Bronchial epithelial cell (primary cell): ENCODE data around the gene RUNX2. TPM values are rescaled to one million over a fixed set of nuclear protein-coding genes. Genes with fewer than 3 reads are reported as not detected.

Source experiments
- DNase-seq: peaks from one replicate; pipeline ENCODE4 v3.0.0-alpha.2; 2010; ENCODE audit warnings: low read depth
- FAIRE-seq: peaks from 2 replicates; lab custom pipeline; 2011; peaks lifted over from hg19 to GRCh38; lab: Jason Lieb, UNC
- H3K27me3 ChIP-seq: 2 replicates; pipeline ENCODE4 v1.5.1; 2011; ENCODE audit warnings: low read length; ENCODE audit not compliant: control insufficient read depth, insufficient read depth
- H3K36me3 ChIP-seq: 2 replicates; pipeline ENCODE4 v1.5.1; 2011; ENCODE audit warnings: low read length; ENCODE audit not compliant: control insufficient read depth, insufficient read depth
- H3K4me3 ChIP-seq: 2 replicates; pipeline ENCODE4 v1.5.1; 2011; ENCODE audit warnings: mild to moderate bottlenecking, low read depth, low read length, control low read depth
- CTCF ChIP-seq: IDR thresholded peaks from 2 replicates; pipeline ENCODE4 v1.5.1; 2011; ENCODE audit warnings: mild to moderate bottlenecking, moderate library complexity, low read length, control low read depth, inconsistent platforms; ENCODE audit not compliant: insufficient read depth, severe bottlenecking
- total RNA-seq: library from RNA; depleted of rRNA; stranded (reverse); fragments of >200 nt; gene quantifications from 2 replicates; pipeline ENCODE4 v1.2.1, GENCODE V29; 2014

The RUNX2 gene
- total RNA-seq, 1 donor from 2014 or later = 0.79 TPM

DNA sequence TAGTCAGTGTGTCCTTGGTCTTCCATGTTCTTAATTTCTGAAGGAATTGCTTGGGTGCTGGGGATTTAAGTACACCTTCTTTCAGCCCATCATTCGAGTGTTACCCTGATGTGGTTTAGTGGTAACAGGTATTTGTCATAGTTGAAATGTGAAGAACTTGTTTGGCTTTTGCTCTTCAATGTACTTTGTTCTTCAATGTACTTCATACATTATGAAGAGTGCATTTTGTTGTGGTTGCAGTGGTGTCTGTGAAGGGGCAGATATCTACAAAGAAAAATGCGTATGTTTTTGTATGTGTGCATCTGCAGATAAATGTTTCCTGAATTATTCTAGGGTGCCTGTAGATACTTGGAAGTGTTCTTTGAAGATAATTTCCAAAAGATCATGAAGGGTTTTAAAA lies 160.8 kb downstream of the RUNX2 start:
- no peak for DNase-seq
- no peak for FAIRE-seq
- Histone ChIP-seq H3K27me3 (no peaks in the 10 kb centered on the region), H3K36me3 (no peaks in the 10 kb centered on the region), H3K4me3 (no peak overlapping the region)
- TF ChIP-seq CTCF = no peak

DNA sequence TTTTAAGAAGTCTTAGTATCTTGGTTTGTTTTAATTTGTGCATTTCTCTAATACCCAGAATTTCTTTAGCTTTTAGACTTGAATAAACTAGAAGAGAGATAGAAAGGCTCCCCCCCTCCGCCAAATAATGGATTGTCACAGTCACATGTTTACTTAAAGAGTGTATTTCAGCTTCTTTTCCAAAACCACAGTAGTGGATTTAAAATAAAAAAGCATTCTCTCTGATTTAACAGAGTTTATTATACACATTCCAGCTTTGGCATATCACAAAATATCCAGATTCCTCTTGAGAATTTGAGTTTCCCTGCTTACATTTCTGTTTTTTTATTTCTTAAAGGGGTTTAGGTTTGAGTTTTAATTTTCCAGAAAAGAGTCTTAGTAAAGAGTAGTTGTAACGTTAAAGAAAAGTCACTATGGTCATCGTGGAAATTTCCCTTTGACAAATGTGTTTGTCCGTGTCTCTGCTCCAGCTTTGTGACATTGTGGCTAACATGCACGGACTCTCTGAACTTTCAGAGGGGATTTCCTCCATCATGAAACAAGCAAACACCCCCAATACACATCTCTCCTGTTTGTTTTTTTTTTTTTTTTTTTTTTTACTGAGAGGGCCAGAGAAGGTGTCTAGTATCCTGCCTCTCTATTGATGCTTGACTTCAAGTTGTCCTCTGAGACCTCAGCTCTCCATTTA lies 163.1 kb downstream of the RUNX2 start:
- no peak for TF ChIP-seq CTCF
- DNase-seq (no peak), FAIRE-seq (no peak)

DNA sequence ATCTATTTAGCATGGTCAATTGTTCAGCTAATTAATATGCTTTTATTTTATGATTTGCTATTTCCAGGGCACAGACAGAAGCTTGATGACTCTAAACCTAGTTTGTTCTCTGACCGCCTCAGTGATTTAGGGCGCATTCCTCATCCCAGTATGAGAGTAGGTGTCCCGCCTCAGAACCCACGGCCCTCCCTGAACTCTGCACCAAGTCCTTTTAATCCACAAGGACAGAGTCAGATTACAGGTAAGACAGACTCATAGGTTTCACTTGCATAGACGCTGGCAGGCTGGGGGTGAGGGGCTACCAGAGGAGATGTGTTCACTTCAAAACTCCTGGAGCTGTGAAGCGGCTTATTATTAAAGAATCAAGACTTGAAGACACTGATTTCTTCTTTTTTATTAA lies 163.7 kb downstream of the RUNX2 start:
- TF ChIP-seq CTCF = no peak
- Histone ChIP-seq H3K4me3 (no peak overlapping the region), H3K36me3 (no peaks in the 10 kb centered on the region), H3K27me3 (no peaks in the 10 kb centered on the region)
- FAIRE-seq = no peak
- DNase-seq = no peak

More for the DNA sequence above, 163.1 kb downstream of the RUNX2 start:
- no peak overlapping the region for H3K4me3 ChIP-seq
- no peaks in the 10 kb centered on the region for H3K36me3 ChIP-seq
- H3K27me3 ChIP-seq = no peaks in the 10 kb centered on the region

- Histone ChIP-seq H3K36me3 (no peaks in the 10 kb centered on the region), H3K4me3 (no peak overlapping the region), H3K27me3 (no peaks in the 10 kb centered on the region)
- no peak for FAIRE-seq
- TF ChIP-seq CTCF = no peak
- DNase-seq = no peak
Measured at GRCh38 chr6:45493761-45494160, 165.6 kb downstream of the RUNX2 start.

DNA sequence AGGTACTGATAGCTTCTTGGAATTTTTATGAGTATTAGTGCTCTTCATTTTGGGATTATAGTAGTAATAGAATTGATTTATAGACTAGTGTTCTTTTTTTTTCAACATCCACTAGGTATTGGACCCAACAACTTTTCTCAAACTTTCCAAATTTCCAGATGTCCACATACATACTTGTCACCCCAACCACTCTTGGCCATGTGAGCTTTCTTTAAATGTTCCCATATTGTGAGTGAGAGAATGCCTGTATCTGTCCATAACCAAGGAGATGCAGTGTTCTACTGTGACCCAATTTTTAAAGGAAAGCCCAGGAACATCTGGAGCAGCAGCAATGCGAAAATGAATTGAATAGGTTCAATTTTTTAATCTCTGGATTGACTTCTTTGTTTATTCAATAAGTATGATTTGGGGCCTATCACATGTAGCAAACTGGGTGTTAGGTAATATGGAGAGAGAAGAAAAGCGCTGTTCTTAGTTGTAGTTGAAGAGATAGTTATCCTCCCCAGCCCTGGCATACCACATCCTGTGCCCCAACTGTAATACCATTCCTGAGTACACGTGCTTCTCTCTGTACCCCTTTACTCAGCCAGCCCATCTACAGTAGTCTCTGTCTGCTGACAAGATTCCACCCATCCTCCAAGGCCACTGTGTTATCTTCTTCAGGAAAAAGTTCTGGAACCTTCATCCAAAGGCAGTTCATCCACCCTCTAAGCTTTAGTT lies 166.4 kb downstream of the RUNX2 start:
- no peak for TF ChIP-seq CTCF
- DNase-seq (no peak), FAIRE-seq (no peak)
- H3K4me3 ChIP-seq = no peak overlapping the region
- H3K36me3 ChIP-seq = no peaks in the 10 kb centered on the region
- H3K27me3 ChIP-seq = no peaks in the 10 kb centered on the region
